IMR-90 (cell line): ENCODE results near the gene ADGRV1. TPM values are rescaled to one million over a fixed set of nuclear protein-coding genes. Genes with fewer than 3 reads are reported as not detected.

ENCODE experiments used
- ATAC-seq: fragments of 200-7000 bp; cut with Tn5 transposase; 2 replicates; pipeline ENCODE4 v1.9.1; 2020; ENCODE audit warnings: low read depth, mild to moderate bottlenecking, moderate library complexity
- BruUV-seq: library from RNA; stranded (reverse); fragments of 400-500 nt; replicated peaks from 2 replicates; lab custom pipeline; 2021; lab: Mats Ljungman, UMichigan
- CTCF ChIA-PET: fragments of 300-600 bp; formaldehyde crosslinking; extraction: SDS; loops from one replicate; lab custom pipeline; 2021; ENCODE audit warnings: antibody characterized with exemption; lab: Yijun Ruan, JAX
- POLR2A ChIA-PET: fragments of 300-600 bp; sonication (Branson Sonifier 250); formaldehyde crosslinking; loops from one replicate; lab custom pipeline; 2022; ENCODE audit warnings: antibody characterized with exemption; ENCODE audit not compliant: unreplicated experiment; lab: Charles Lee
- DNase-seq: peaks from one replicate; pipeline ENCODE4 v3.0.0; 2013
- H2AFZ ChIP-seq: replicated peaks from 2 replicates; pipeline ENCODE3; 2013; ENCODE audit warnings: low read length, mild to moderate bottlenecking; ENCODE audit not compliant: poor library complexity
- H2AK5ac ChIP-seq: 2 replicates; pipeline ENCODE4 v1.6.1; 2013; ENCODE audit warnings: low read depth, low read length, inconsistent platforms
- H2AK9ac ChIP-seq: replicated peaks from 2 replicates; pipeline ENCODE3; 2013; ENCODE audit warnings: mild to moderate bottlenecking, low read depth, low read length, moderate library complexity; ENCODE audit not compliant: poor library complexity
- H2BK120ac ChIP-seq: 2 replicates; pipeline ENCODE4 v1.6.1; 2013; ENCODE audit warnings: low read depth, low read length, inconsistent platforms
- H2BK15ac ChIP-seq: 3 replicates; pipeline ENCODE4 v1.6.1; 2013; ENCODE audit warnings: low read depth, low read length, inconsistent platforms
- H2BK20ac ChIP-seq: 2 replicates; pipeline ENCODE4 v1.6.1; 2013; ENCODE audit warnings: low read depth, mild to moderate bottlenecking, inconsistent platforms, low read length, moderate library complexity
- H2BK5ac ChIP-seq: 2 replicates; pipeline ENCODE4 v1.6.1; 2013; ENCODE audit warnings: mild to moderate bottlenecking, low read depth, low read length, inconsistent platforms; ENCODE audit not compliant: poor library complexity, severe bottlenecking
- H3K14ac ChIP-seq: replicated peaks from 2 replicates; pipeline ENCODE4 v1.6.1; 2013; ENCODE audit warnings: low read depth, low read length, inconsistent platforms
- H3K18ac ChIP-seq: 2 replicates; pipeline ENCODE4 v1.6.1; 2013; ENCODE audit warnings: low read depth, low read length, control low read depth
- H3K23ac ChIP-seq: 2 replicates; pipeline ENCODE4 v1.6.1; 2013; ENCODE audit warnings: low read depth, low read length, inconsistent platforms
- H3K27ac ChIP-seq: 2 replicates; pipeline ENCODE4 v1.5.1; 2013; ENCODE audit warnings: mild to moderate bottlenecking, control low read depth, low read length; ENCODE audit not compliant: insufficient read depth
- H3K27me3 ChIP-seq: 2 replicates; pipeline ENCODE4 v1.6.1; 2013; ENCODE audit warnings: low read length; ENCODE audit not compliant: control insufficient read depth, insufficient read depth
- H3K36me3 ChIP-seq: 2 replicates; pipeline ENCODE4 v1.6.1; 2013; ENCODE audit warnings: low read length, mixed read lengths; ENCODE audit not compliant: control insufficient read depth, insufficient read depth
- H3K4ac ChIP-seq: 2 replicates; pipeline ENCODE4 v1.6.1; 2013; ENCODE audit warnings: low read depth, low read length, inconsistent platforms
- H3K4me1 ChIP-seq: 2 replicates; pipeline ENCODE4 v1.6.1; 2013; ENCODE audit warnings: low read length, mixed read lengths; ENCODE audit not compliant: control insufficient read depth, insufficient read depth
- H3K4me2 ChIP-seq: 2 replicates; pipeline ENCODE4 v1.6.1; 2013; ENCODE audit warnings: low read depth, mild to moderate bottlenecking, control low read depth, low read length, moderate library complexity
- H3K4me3 ChIP-seq: 2 replicates; pipeline ENCODE4 v1.5.1; 2013; ENCODE audit warnings: low read depth, mild to moderate bottlenecking, control low read depth, low read length, moderate library complexity; ENCODE audit not compliant: insufficient read depth
- H3K56ac ChIP-seq: 2 replicates; pipeline ENCODE4 v1.6.1; 2013; ENCODE audit warnings: low read length, inconsistent platforms; ENCODE audit not compliant: insufficient read depth; ENCODE audit errors: extremely low read depth
- H3K79me1 ChIP-seq, 2 experiments: 2 replicates each; pipeline ENCODE4 v1.6.1; 2013; ENCODE audit warnings: low read length in 2 of 2, inconsistent platforms in 1 of 2, low read depth in 1 of 2
- H3K9ac ChIP-seq: 2 replicates; pipeline ENCODE4 v1.6.1; 2013; ENCODE audit warnings: low read depth, low read length, control low read depth
- H3K9me1 ChIP-seq: 2 replicates; pipeline ENCODE4 v1.6.1; 2013; ENCODE audit warnings: low read length, inconsistent platforms; ENCODE audit not compliant: insufficient read depth
- H3K9me3 ChIP-seq: 2 replicates; pipeline ENCODE4 v1.6.1; 2013; ENCODE audit warnings: low read length; ENCODE audit not compliant: control insufficient read depth, insufficient read depth
- H4K20me1 ChIP-seq: 2 replicates; pipeline ENCODE4 v1.6.1; 2013; ENCODE audit warnings: low read length, inconsistent platforms; ENCODE audit not compliant: insufficient read depth
- H4K5ac ChIP-seq: 2 replicates; pipeline ENCODE4 v1.6.1; 2013; ENCODE audit warnings: mild to moderate bottlenecking, low read depth, low read length, control low read depth
- H4K8ac ChIP-seq, 2 experiments: 2 replicates each; pipeline ENCODE4 v1.6.1; 2013; ENCODE audit warnings: low read depth in 2 of 2, low read length in 2 of 2, control low read depth in 1 of 2, inconsistent platforms in 1 of 2
- H4K91ac ChIP-seq: 2 replicates; pipeline ENCODE4 v1.6.1; 2013; ENCODE audit warnings: low read depth, low read length, inconsistent platforms; ENCODE audit not compliant: insufficient read depth
- BHLHE40 ChIP-seq: fragments of 150-350 bp; IDR thresholded peaks from 2 replicates; pipeline ENCODE4 v1.6.1; 2016; ENCODE audit warnings: mild to moderate bottlenecking, low read depth, low read length
- CHD1 ChIP-seq: IDR thresholded peaks from 2 replicates; pipeline ENCODE4 v1.6.1; 2012; ENCODE audit warnings: low read depth, low read length, improper control_type of control experiment
- CTCF ChIP-seq: conservative IDR thresholded peaks from 2 replicates; pipeline ENCODE4 v1.5.1; 2012; ENCODE audit warnings: mild to moderate bottlenecking, low read depth, low read length, improper control_type of control experiment
- ELK1 ChIP-seq: fragments of 150-350 bp; IDR thresholded peaks from 2 replicates; pipeline ENCODE4 v1.6.1; 2016; ENCODE audit warnings: low read depth, mild to moderate bottlenecking, low read length, moderate library complexity, borderline replicate concordance
- FOS ChIP-seq: fragments of 150-350 bp; IDR thresholded peaks from 2 replicates; pipeline ENCODE4 v1.6.1; 2016; ENCODE audit warnings: low read depth, low read length
- MAFK ChIP-seq: IDR thresholded peaks from 2 replicates; pipeline ENCODE4 v1.6.1; 2012; ENCODE audit warnings: low read depth, low read length, improper control_type of control experiment
- MAZ ChIP-seq: IDR thresholded peaks from 2 replicates; pipeline ENCODE4 v1.6.1; 2012; ENCODE audit warnings: low read depth, mild to moderate bottlenecking, low read length, improper control_type of control experiment, moderate library complexity, borderline replicate concordance
- MXI1 ChIP-seq: IDR thresholded peaks from 2 replicates; pipeline ENCODE4 v1.6.1; 2012; ENCODE audit warnings: low read depth, mild to moderate bottlenecking, low read length, moderate library complexity, borderline replicate concordance
- NFE2L2 ChIP-seq: fragments of 150-350 bp; IDR thresholded peaks from 2 replicates; pipeline ENCODE4 v1.6.1; 2016; ENCODE audit warnings: low read depth, mild to moderate bottlenecking, low read length
- POLR2A ChIP-seq: IDR thresholded peaks from 2 replicates; pipeline ENCODE4 v1.6.1; 2012; ENCODE audit warnings: mild to moderate bottlenecking, low read depth, low read length
- RAD21 ChIP-seq: IDR thresholded peaks from 2 replicates; pipeline ENCODE4 v1.6.1; 2012; ENCODE audit warnings: low read length, improper control_type of control experiment
- RCOR1 ChIP-seq: IDR thresholded peaks from 2 replicates; pipeline ENCODE4 v1.6.1; 2012; ENCODE audit warnings: mild to moderate bottlenecking, low read length, improper control_type of control experiment; ENCODE audit not compliant: insufficient replicate concordance
- RFX5 ChIP-seq: IDR thresholded peaks from 2 replicates; pipeline ENCODE4 v1.8.0; 2012; ENCODE audit warnings: low read depth, mild to moderate bottlenecking, low read length, moderate library complexity
- SMC3 ChIP-seq: fragments of 150-350 bp; IDR thresholded peaks from 2 replicates; pipeline ENCODE4 v1.6.1; 2016; ENCODE audit warnings: low read depth, mild to moderate bottlenecking, antibody characterized with exemption, low read length, moderate library complexity
- USF2 ChIP-seq: fragments of 150-350 bp; IDR thresholded peaks from 2 replicates; pipeline ENCODE4 v1.6.1; 2017; ENCODE audit warnings: mild to moderate bottlenecking, antibody characterized with exemption, low read length, low read depth
- WGBS, 2 experiments: methylation state at CpG; one replicate each; pipeline versions ENCODE4 v1.1.5 to v1.1.7; 2013; ENCODE audit warnings: missing lambda C conversion rate in 2 of 2; ENCODE audit not compliant: insufficient read length in 1 of 2; ENCODE audit errors: extremely low coverage in 2 of 2; 5-methylcytosine and 5-hydroxymethylcytosine counted together
- dilution Hi-C: fragments of 300-500 bp; cut with HindIII; formaldehyde crosslinking; loops from one replicate; pipeline ENCODE4 v1.14.3; 2018; ENCODE audit warnings: low sequenced_read_pairs; ENCODE audit not compliant: unreplicated experiment
- in situ Hi-C: fragments of 300-500 bp; cut with MboI; formaldehyde crosslinking; loops from 3 replicates; pipeline ENCODE4 v1.14.3; 2019; ENCODE audit warnings: low sequenced_read_pairs, inconsistent platforms, mixed read lengths
- intact Hi-C: fragments of 100-400 bp; cut with micrococcal nuclease; formaldehyde crosslinking; loops from 2 replicates; pipeline ENCODE4 v1.10.0; 2022
- polyA plus RNA-seq, 3 experiments: library from polyadenylated mRNA; depleted of rRNA; stranded (reverse); fragments of >200 nt; gene quantifications; 2 replicates each; pipeline ENCODE4 v1.2.3, GENCODE V29; 2012; ENCODE audit warnings: low replicate concordance in 1 of 3
- total RNA-seq: library from RNA; depleted of rRNA; stranded (reverse); fragments of >200 nt; gene quantifications from 2 replicates; pipeline ENCODE4 v1.2.3, GENCODE V29; 2012

The ADGRV1 gene
- total and polyA plus RNA-seq, 2 of the 4 experiments (the other 2 are of a cell fraction) = under 0.01 TPM; not detected in 1

DNA sequence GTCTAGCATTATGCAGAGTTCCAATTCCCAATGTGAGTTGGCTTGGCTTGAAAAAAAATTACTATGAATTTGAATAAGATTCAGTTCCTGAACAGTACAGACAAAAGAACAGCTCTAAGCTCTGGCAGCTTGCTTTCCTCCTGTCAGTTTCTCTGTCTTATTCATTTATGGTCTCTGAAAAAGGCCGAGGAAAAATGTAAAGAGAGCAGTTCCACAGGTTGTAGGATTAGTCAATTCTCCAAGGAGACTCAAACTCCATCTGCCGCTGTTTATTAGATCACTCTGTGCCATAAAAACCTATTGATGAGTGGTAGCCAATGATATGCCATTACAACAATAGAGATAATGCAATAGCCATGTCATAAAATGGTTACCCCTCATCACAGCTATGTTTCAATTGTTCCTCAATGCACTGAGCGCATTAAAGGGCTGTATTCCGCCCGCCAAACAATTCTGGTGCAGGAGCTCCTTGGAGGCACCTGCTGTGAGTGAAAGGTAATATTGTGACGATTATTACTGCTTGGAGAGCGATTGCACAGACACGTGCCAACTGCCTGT, 636.3 kb downstream of the ADGRV1 start:
- Histone ChIP-seq H3K9me1 (peaks cover 3% of the 10 kb centered on the region; the same call in 1 of the 2 replicates), H2BK15ac (no peak overlapping the region), H3K36me3 (no peaks in the 10 kb centered on the region), H3K14ac (no peak overlapping the region), H2BK120ac (no peak overlapping the region), H3K27ac (no peak overlapping the region), H4K5ac (no peak overlapping the region), H3K9me3 (no peaks in the 10 kb centered on the region), H4K20me1 (no peaks in the 10 kb centered on the region), H2AK9ac (no peak overlapping the region), H3K79me1 (no peaks in the 10 kb centered on the region), H3K23ac (no peak overlapping the region), H2BK20ac (no peak overlapping the region), H2AFZ (no peak overlapping the region), H3K4ac (no peak overlapping the region), H3K18ac (no peak overlapping the region), H2AK5ac (no peak overlapping the region), H3K4me2 (no peak overlapping the region), H3K4me3 (no peak overlapping the region), H3K9ac (no peak overlapping the region), H4K91ac (no peak overlapping the region), H3K4me1 (peaks cover 4% of the 10 kb centered on the region; the same call in 1 of the 2 replicates), H4K8ac (no peak overlapping the region), H3K56ac (no peak overlapping the region), H2BK5ac (no peak overlapping the region), H3K27me3 (no peaks in the 10 kb centered on the region)
- TF ChIP-seq MAFK (no peak), BHLHE40 (no peak), NFE2L2 (no peak), POLR2A (no peak), FOS (no peak), RCOR1 (no peak), RAD21 (no peak), CTCF (no peak), MAZ (no peak), CHD1 (no peak), USF2 (no peak), RFX5 (no peak), MXI1 (no peak), SMC3 (no peak), ELK1 (no peak)
- ATAC-seq (no peak), DNase-seq (no peak)
- dilution Hi-C loops (no loop called here), in situ Hi-C loops (no loop called here), intact Hi-C loops (no loop called here)
- no TSS peak for BruUV-seq
- CTCF ChIA-PET = no interaction called here
- POLR2A ChIA-PET = no interaction called here
- 93% methylated on average over 3 of the region's 8 CpGs; no CpG with 5 or more reads in 1 of the 2 experiments for WGBS, 2 experiments
